LNCaP clone FGC (cell line): Measurements from ENCODE around the gene P3H3.
"Not testable (repeated sequence)": the region's sequence is repeated elsewhere in the genome, so short reads cannot be mapped to it uniquely, and the experiment has no call there.

Experiments
- DNase-seq: peaks from one replicate; pipeline ENCODE4 v3.0.0-alpha.2; 2011; ENCODE audit warnings: low read depth
- H3K4me3 ChIP-seq: 2 replicates; pipeline ENCODE4 v1.5.1; 2011; ENCODE audit warnings: mild to moderate bottlenecking, low read depth, low read length, control low read depth
- CTCF ChIP-seq: IDR thresholded peaks from 2 replicates; pipeline ENCODE4 v1.5.1; 2012; ENCODE audit warnings: mild to moderate bottlenecking; ENCODE audit not compliant: control insufficient read depth, insufficient read depth; ENCODE audit errors: extremely low read depth

The P3H3 gene

GRCh38 chr12:6884539-6884938, 56.3 kb downstream of the P3H3 start:
- TF ChIP-seq CTCF = no peak
- no peak for DNase-seq
- no peak overlapping the region for H3K4me3 ChIP-seq

- not testable (repeated sequence) for H3K4me3 ChIP-seq, DNase-seq
Measured at GRCh38 chr12:6886206-6886999, 58.2 kb downstream of the P3H3 start.

- no peak overlapping the region for H3K4me3 ChIP-seq
- TF ChIP-seq CTCF = no peak
- DNase-seq = no peak
Measured at GRCh38 chr12:6887460-6887859, 59.3 kb downstream of the P3H3 start.

- DNase-seq = no peak
- H3K4me3 ChIP-seq = no peak overlapping the region
Measured at GRCh38 chr12:6888360-6888759, 60.2 kb downstream of the P3H3 start.

GRCh38 chr12:6888794-6889193, 60.6 kb downstream of the P3H3 start:
- not testable (repeated sequence) for H3K4me3 ChIP-seq, DNase-seq

More at GRCh38 chr12:6888360-6888759, 60.2 kb downstream of the P3H3 start:
- no peak for TF ChIP-seq CTCF
